K562 (cell line): ENCODE measurements around the gene NR1H3. TPM values are rescaled to one million over a fixed set of nuclear protein-coding genes. Genes with fewer than 3 reads are reported as not detected.

ENCODE experiments used
- ATAC-seq: fragments of 200-7000 bp; cut with Tn5 transposase; 3 replicates; pipeline ENCODE4 v1.9.1; 2020; ENCODE audit warnings: moderate library complexity
- BruUV-seq: library from RNA; stranded (reverse); fragments of 400-500 nt; replicated peaks from 2 replicates; lab custom pipeline; 2021; lab: Mats Ljungman, UMichigan
- CTCF ChIA-PET: fragments of 300-600 bp; formaldehyde crosslinking; extraction: SDS; loops from one replicate; lab custom pipeline; 2021; ENCODE audit warnings: low intra/inter-chr PET ratio; lab: Yijun Ruan, JAX
- POLR2A ChIA-PET: fragments of 300-600, 350-650 bp; sonication (Branson Sonifier 250); formaldehyde crosslinking; extraction: SDS; loops from one replicate; lab custom pipeline; 2021; ENCODE audit warnings: antibody characterized with exemption, inconsistent platforms; lab: Yijun Ruan, JAX
- DNase-seq, 4 experiments: peaks; one replicate each; pipeline versions ENCODE4 v3.0.0 to v3.0.0-alpha.2; 2011 to 2018; ENCODE audit warnings: low spot score in 3 of 4, mixed read lengths in 3 of 4; ENCODE audit errors: extremely low read depth in 1 of 4
- FAIRE-seq: peaks from 2 replicates; lab custom pipeline; 2011; peaks lifted over from hg19 to GRCh38; lab: Jason Lieb, UNC
- H2AFZ ChIP-seq: 2 replicates; pipeline ENCODE4 v1.6.0; 2011; ENCODE audit warnings: low read depth, low read length, control low read depth, inconsistent platforms
- H3K27ac ChIP-seq: fragments of 200-600 bp; 3 replicates; pipeline ENCODE4 v1.8.0; 2011; ENCODE audit warnings: low read depth, mild to moderate bottlenecking, control low read depth, inconsistent platforms, low read length, moderate library complexity, mixed read lengths; ENCODE audit errors: extremely low read depth
- H3K27me3 ChIP-seq, 2 experiments: fragments of 300-600 bp in 1 of 2; 2 replicates in 1 of 2; 3 replicates in 1 of 2; pipeline versions ENCODE4 v1.6.0 to v1.8.0; 2011; ENCODE audit warnings: inconsistent platforms in 2 of 2, low read length in 2 of 2, mild to moderate bottlenecking in 1 of 2, mixed read lengths in 1 of 2, moderate library complexity in 1 of 2; ENCODE audit not compliant: control insufficient read depth in 2 of 2, insufficient read depth in 2 of 2
- H3K36me3 ChIP-seq: fragments of 300-600 bp; 3 replicates; pipeline ENCODE4 v1.8.0; 2011; ENCODE audit warnings: mild to moderate bottlenecking, low read length, inconsistent platforms; ENCODE audit not compliant: control insufficient read depth, insufficient read depth
- H3K4me1 ChIP-seq, 2 experiments: fragments of 200-600 bp in 1 of 2; replicated peaks in 1 of 2; 2 replicates in 1 of 2; 3 replicates in 1 of 2; pipeline versions ENCODE4 v1.5.1 to v1.8.0; 2011; ENCODE audit warnings: inconsistent platforms in 2 of 2, low read length in 2 of 2, mild to moderate bottlenecking in 1 of 2, mixed read lengths in 1 of 2, moderate library complexity in 1 of 2; ENCODE audit not compliant: control insufficient read depth in 2 of 2, insufficient read depth in 2 of 2
- H3K4me2 ChIP-seq: 2 replicates; pipeline ENCODE4 v1.6.1; 2011; ENCODE audit warnings: low read length, control low read depth, inconsistent platforms, mixed read lengths; ENCODE audit not compliant: insufficient read depth
- H3K4me3 ChIP-seq: fragments of 200-600 bp; sonication (generic), shearing (Covaris generic); 2 replicates; pipeline ENCODE4 v1.5.1; 2016; ENCODE audit warnings: control low read depth, inconsistent platforms
- H3K79me2 ChIP-seq: fragments of 200-600 bp; 3 replicates; pipeline ENCODE4 v1.8.0; 2011; ENCODE audit warnings: low read length, inconsistent platforms; ENCODE audit not compliant: control insufficient read depth, insufficient read depth
- H3K9ac ChIP-seq, 2 experiments: 2 replicates each; pipeline versions ENCODE4 v1.6.0 to v1.6.1; 2011; ENCODE audit warnings: low read depth in 2 of 2, low read length in 2 of 2, control low read depth in 1 of 2, inconsistent platforms in 1 of 2, mild to moderate bottlenecking in 1 of 2, mixed read lengths in 1 of 2; ENCODE audit not compliant: insufficient read depth in 1 of 2
- H3K9me1 ChIP-seq: one replicate; pipeline ENCODE4 v1.6.0; 2011; ENCODE audit warnings: inconsistent platforms, mild to moderate bottlenecking, low read length, moderate library complexity; ENCODE audit not compliant: control insufficient read depth, insufficient read depth
- H3K9me3 ChIP-seq: replicated peaks from 2 replicates; pipeline ENCODE4 v1.5.1; 2011; ENCODE audit warnings: low read depth, low read length, inconsistent platforms; ENCODE audit not compliant: control insufficient read depth, insufficient read depth
- H4K20me1 ChIP-seq: replicated peaks from 2 replicates; pipeline ENCODE4 v1.6.1; 2011; ENCODE audit warnings: low read length, inconsistent platforms, mixed read lengths; ENCODE audit not compliant: control insufficient read depth, insufficient read depth
- CHD4 ChIP-seq: fragments of 200-600 bp; sonication (generic); IDR thresholded peaks from 3 replicates; pipeline ENCODE4 v1.6.1; 2012; ENCODE audit warnings: low read depth, mild to moderate bottlenecking, mixed read lengths, low read length, inconsistent platforms; ENCODE audit not compliant: insufficient read depth, insufficient replicate concordance, poor library complexity, severe bottlenecking
- FOXO4 ChIP-seq: fragments of 450-650 bp; formaldehyde crosslinking; IDR thresholded peaks from 2 replicates; pipeline ENCODE4 v1.4.0; 2020; ENCODE audit warnings: mild to moderate bottlenecking, moderate library complexity
- IFI16 ChIP-seq: fragments of 250-450 bp; sonication (Bioruptor Pico); IDR thresholded peaks from 2 replicates; pipeline ENCODE4 v2.1.2; 2022; ENCODE audit warnings: mild to moderate bottlenecking, inconsistent platforms
- KHSRP ChIP-seq: fragments of 450-650 bp; IDR thresholded peaks from 2 replicates; pipeline ENCODE4 v1.6.1; 2017
- NFIC ChIP-seq: fragments of 450-650 bp; IDR thresholded peaks from 2 replicates; pipeline ENCODE4 v1.6.1; 2017; ENCODE audit warnings: mild to moderate bottlenecking, inconsistent platforms
- RB1 ChIP-seq: fragments of 450-650 bp; IDR thresholded peaks from 2 replicates; pipeline ENCODE4 v1.6.1; 2017; ENCODE audit warnings: low read depth, mild to moderate bottlenecking
- RBFOX2 ChIP-seq: fragments of 200-400 bp; formaldehyde crosslinking; IDR thresholded peaks from 2 replicates; pipeline ENCODE4 v1.6.1; 2017; ENCODE audit warnings: low read depth, mild to moderate bottlenecking, low read length, moderate library complexity
- SAFB ChIP-seq: fragments of 200-400 bp; formaldehyde crosslinking; IDR thresholded peaks from 2 replicates; pipeline ENCODE4 v1.6.1; 2017; ENCODE audit warnings: low read depth, low read length, borderline replicate concordance
- ZNF143 ChIP-seq: sonication (generic); formaldehyde crosslinking; IDR thresholded peaks from 2 replicates; pipeline ENCODE4 v1.9.0; 2022; ENCODE audit warnings: mild to moderate bottlenecking, missing genetic modification reagents
- ZNF561 ChIP-seq: fragments of 450-650 bp; formaldehyde crosslinking; conservative IDR thresholded peaks from 2 replicates; pipeline ENCODE4 v1.4.0; 2020; ENCODE audit warnings: mild to moderate bottlenecking, moderate library complexity
- WGBS: fragments of 100-300 bp; shearing (Covaris generic); methylation state at CpG from one replicate; pipeline ENCODE4 v1.1.6; 2016; ENCODE audit warnings: low coverage, mixed read lengths; ENCODE audit not compliant: insufficient coverage; ENCODE audit errors: missing lambda C conversion rate; 5-methylcytosine and 5-hydroxymethylcytosine counted together
- in situ Hi-C: fragments of 300-500 bp; cut with MboI; formaldehyde crosslinking; loops from 4 replicates; pipeline ENCODE4 v1.15.0; 2018; ENCODE audit warnings: inconsistent platforms, mixed read lengths
- intact Hi-C: fragments of 100-400 bp; cut with micrococcal nuclease; formaldehyde crosslinking; loops from 2 replicates; pipeline ENCODE4 v1.14.2; 2022
- polyA plus RNA-seq, 8 experiments: library from polyadenylated mRNA; depleted of rRNA in 4 of 8; stranded (reverse) in 5 of 8; unstranded in 3 of 8; fragments of >200 nt; fragmentation: Nextera tagmentation in 2 of 8; fragmentation: Illumina TruSeq in 1 of 8; extraction: Ambion mirVana in 2 of 8; extraction: Trizol in 1 of 8; gene quantifications; 2 replicates each; pipeline versions ENCODE4 v1.2.1 to v1.2.3, GENCODE V29; 2011 to 2014; ENCODE audit warnings: inconsistent platforms in 1 of 8, missing spikeins in 1 of 8
- total RNA-seq, 7 experiments: library from RNA; depleted of rRNA in 6 of 7; stranded (reverse); fragments of >200 nt in 6 of 7; fragmentation: Illumina TruSeq in 2 of 7; extraction: Trizol in 2 of 7; gene quantifications; 2 replicates each; pipeline versions ENCODE4 v1.2.1 to v1.2.3, GENCODE V29; 2011 to 2021; ENCODE audit warnings: low replicate concordance in 1 of 7

The NR1H3 gene
- total and polyA plus RNA-seq, 9 of the 15 experiments (the other 6 are each of a cell fraction or from before 2014, with no cell fraction given): 8.2 to 26.0 (median 11.9) TPM

GRCh38 chr11:47233989-47234668, 23.7 kb upstream of the NR1H3 start (continued):
- TF ChIP-seq FOXO4 (CRISPR knock-in tag): no peak
- no peak for TF ChIP-seq RBFOX2
- no peak for TF ChIP-seq SAFB
- no peak for TF ChIP-seq CHD4
- TF ChIP-seq KHSRP: no peak
- TF ChIP-seq RB1: 0 out of 2 replicates have a peak, but pooled peaks have one; percentile 17
- no peak for TF ChIP-seq IFI16 (CRISPR knock-in tag)
- TF ChIP-seq ZNF561 (CRISPR knock-in tag): no peak

GRCh38 chr11:47234669-47235100, 23.1 kb upstream of the NR1H3 start:
- no peak overlapping the region for H2AFZ ChIP-seq
- intact Hi-C loops (no loop called here), in situ Hi-C loops (no loop called here)
- FAIRE-seq (no peak), DNase-seq (no peak), ATAC-seq (no peak)
- WGBS: 68% methylated on average over 11 of the region's 12 CpGs
- no peaks in the 10 kb centered on the region for H3K9me3 ChIP-seq
- TF ChIP-seq ZNF143 (CRISPR knock-in tag) (no peak), NFIC (peak; percentile 35; the same call in 1 of the 2 replicates)
- H3K36me3 ChIP-seq: peaks cover 19% of the 10 kb centered on the region; the same call in 2 of the 3 replicates
- no peaks in the 10 kb centered on the region for H3K27me3 ChIP-seq
- peaks cover 2% of the 10 kb centered on the region for H3K9me1 ChIP-seq
- no peaks in the 10 kb centered on the region for H3K79me2 ChIP-seq
- no peak overlapping the region for H3K4me3 ChIP-seq
- no peaks in the 10 kb centered on the region; the same call in 1 of the 2 replicates for H4K20me1 ChIP-seq
- ChIA-PET CTCF (interaction anchor here (2.0 kb wide), 1 partner anchor 119 kb away, joined by 9 read pairs; the partner anchor contains the start of gene MYBPC3), POLR2A (interaction anchor here (0.7 to 10.7 kb wide), 5 partner anchors 11 to 100 kb away, joined by 3 to 110 read pairs (median 3); partner anchors contain the start of genes ACP2 and NR1H3)
- H3K4me2 ChIP-seq: no peak overlapping the region
- H3K4me1 ChIP-seq: peaks cover 4 to 5% of the 10 kb centered on the region in 2 experiments; a peak in 2 of 5 replicates
- peak overlapping the region in 1 of 2 experiments; percentile 75; a peak in 1 of 4 replicates for H3K9ac ChIP-seq
- no TSS peak for BruUV-seq
- no peak overlapping the region for H3K27ac ChIP-seq
